ENCODE results near the gene IQCM. TPM values are rescaled to one million over a fixed set of nuclear protein-coding genes. Genes with fewer than 3 reads are reported as not detected.

IQCM gene
- total and polyA plus RNA-seq, 2 donors (not counting 1 experiment from before 2014, with no cell fraction given), result not detected

DNA sequence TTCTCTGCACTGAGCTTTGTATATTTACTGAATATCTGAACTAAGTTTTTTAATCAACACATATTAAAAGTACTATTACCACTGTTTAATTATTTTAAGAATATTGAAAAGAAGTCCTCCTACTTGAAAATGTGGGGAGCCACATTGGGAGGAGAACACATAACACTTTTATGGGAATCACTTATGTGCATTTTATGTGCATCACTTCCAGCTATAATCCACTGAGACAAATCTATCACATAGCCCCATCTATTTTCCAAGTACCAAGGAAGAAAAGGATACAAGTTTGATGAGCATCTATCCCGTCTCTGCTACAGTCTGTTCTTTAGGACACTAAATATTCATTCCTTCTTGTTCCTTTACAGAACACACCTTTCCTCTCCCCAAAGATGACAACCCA, 87.2 kb downstream of the IQCM start:
- no peak overlapping the region for H3K4me2 ChIP-seq (ENCODE audit: extremely low read depth, insufficient read depth, low read length)
- H3K9me3 ChIP-seq (ENCODE audit: control insufficient read depth, insufficient read depth, low read depth, low read length), result no peaks in the 10 kb centered on the region
- no peaks in the 10 kb centered on the region for H3K4me1 ChIP-seq (ENCODE audit: control insufficient read depth, extremely low read depth, insufficient read depth, low read length)
- no peak overlapping the region for H3K27ac ChIP-seq (ENCODE audit: insufficient read depth, low read length)
- H3K79me2 ChIP-seq (ENCODE audit: control insufficient read depth, insufficient read depth, low read length), result no peaks in the 10 kb centered on the region
- no peak for DNase-seq (ENCODE audit: low read depth in 2 of 2)
- TF ChIP-seq EZH2 (IDR thresholded peaks at IDR 0.05; ENCODE audit: low read length, missing control alignments) (no peak), CTCF (conservative IDR thresholded peaks at IDR 0.05 in 1 of 2, IDR thresholded peaks at IDR 0.05 in 1 of 2; ENCODE audit: low read depth in 1 of 2, low read length in 2 of 2) (no peak)
- H2AFZ ChIP-seq (ENCODE audit: low read length), result no peak overlapping the region
- no peaks in the 10 kb centered on the region for H3K36me3 ChIP-seq (ENCODE audit: control insufficient read depth, insufficient read depth, low read length)
- H4K20me1 ChIP-seq (ENCODE audit: control insufficient read depth, extremely low read depth, insufficient read depth, low read length), result no peaks in the 10 kb centered on the region
- no peak overlapping the region for H3K9ac ChIP-seq (ENCODE audit: insufficient read depth, low read length)
- no peak overlapping the region for H3K4me3 ChIP-seq (replicated peaks in 1 of 4; ENCODE audit: control extremely low read depth in 1 of 4, insufficient read depth in 1 of 4, low read depth in 3 of 4, low read length in 4 of 4)
- H3K27me3 ChIP-seq (ENCODE audit: control insufficient read depth, insufficient read depth, low read length), result no peaks in the 10 kb centered on the region

DNA sequence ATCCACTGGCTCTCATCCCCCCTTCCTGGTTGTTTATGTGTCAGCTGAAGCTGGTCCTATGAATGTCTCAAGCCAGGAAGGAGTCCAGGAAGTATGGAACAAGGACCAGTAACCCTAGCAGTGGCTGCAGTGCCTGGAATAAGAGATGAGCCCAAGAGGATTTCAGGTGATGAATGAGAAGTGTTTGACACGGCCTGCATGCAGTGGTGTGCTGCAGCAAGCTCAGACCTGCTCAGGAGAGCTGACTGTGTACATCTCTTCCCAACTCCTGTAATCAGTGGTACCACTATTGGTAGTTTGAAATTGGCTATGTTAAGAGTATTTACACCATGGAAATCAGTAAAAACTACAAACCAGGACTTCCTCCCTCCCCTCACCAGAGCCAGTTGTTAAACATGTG, 88.0 kb downstream of the IQCM start:
- Histone ChIP-seq H3K4me3 (replicated peaks in 1 of 4; ENCODE audit: control extremely low read depth in 1 of 4, insufficient read depth in 1 of 4, low read depth in 3 of 4, low read length in 4 of 4) (no peak overlapping the region), H3K79me2 (ENCODE audit: control insufficient read depth, insufficient read depth, low read length) (no peaks in the 10 kb centered on the region), H3K4me2 (ENCODE audit: extremely low read depth, insufficient read depth, low read length) (no peak overlapping the region), H3K36me3 (ENCODE audit: control insufficient read depth, insufficient read depth, low read length) (no peaks in the 10 kb centered on the region), H3K27ac (ENCODE audit: insufficient read depth, low read length) (no peak overlapping the region), H3K4me1 (ENCODE audit: control insufficient read depth, extremely low read depth, insufficient read depth, low read length) (no peaks in the 10 kb centered on the region), H3K9ac (ENCODE audit: insufficient read depth, low read length) (no peak overlapping the region), H2AFZ (ENCODE audit: low read length) (no peak overlapping the region), H4K20me1 (ENCODE audit: control insufficient read depth, extremely low read depth, insufficient read depth, low read length) (no peaks in the 10 kb centered on the region), H3K27me3 (ENCODE audit: control insufficient read depth, insufficient read depth, low read length) (no peaks in the 10 kb centered on the region), H3K9me3 (ENCODE audit: control insufficient read depth, insufficient read depth, low read depth, low read length) (no peaks in the 10 kb centered on the region)
- DNase-seq (ENCODE audit: low read depth in 2 of 2), result no peak
- no peak for TF ChIP-seq EZH2 (IDR thresholded peaks at IDR 0.05; ENCODE audit: low read length, missing control alignments)
- TF ChIP-seq CTCF (conservative IDR thresholded peaks at IDR 0.05 in 1 of 2, IDR thresholded peaks at IDR 0.05 in 1 of 2; ENCODE audit: low read depth in 1 of 2, low read length in 2 of 2), result no peak

DNA sequence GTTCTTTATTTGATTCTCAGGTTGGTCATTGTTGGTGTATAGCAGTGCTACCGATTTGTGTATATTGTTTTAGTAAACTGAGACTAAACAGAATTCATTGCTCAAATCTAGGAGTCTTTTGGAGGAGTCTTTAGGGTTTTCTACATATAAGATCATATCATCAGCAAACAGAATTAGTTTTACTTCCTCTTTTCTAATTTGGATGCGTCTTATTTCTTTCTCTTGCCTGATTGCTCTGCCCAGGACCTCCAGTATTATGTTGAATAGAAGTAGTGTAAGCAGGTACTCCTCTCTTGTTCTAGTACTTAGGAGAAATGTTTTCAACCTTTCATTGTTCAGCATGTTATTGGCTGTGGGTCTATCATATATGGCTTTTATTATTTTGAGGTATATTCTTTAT, 92.6 kb downstream of the IQCM start:
- Histone ChIP-seq H4K20me1 (ENCODE audit: control insufficient read depth, extremely low read depth, insufficient read depth, low read length) (no peaks in the 10 kb centered on the region), H3K27me3 (ENCODE audit: control insufficient read depth, insufficient read depth, low read length) (no peaks in the 10 kb centered on the region), H3K9me3 (ENCODE audit: control insufficient read depth, insufficient read depth, low read depth, low read length) (no peaks in the 10 kb centered on the region), H3K36me3 (ENCODE audit: control insufficient read depth, insufficient read depth, low read length) (no peaks in the 10 kb centered on the region), H3K9ac (ENCODE audit: insufficient read depth, low read length) (no peak overlapping the region), H3K4me3 (replicated peaks in 1 of 4; ENCODE audit: control extremely low read depth in 1 of 4, insufficient read depth in 1 of 4, low read depth in 3 of 4, low read length in 4 of 4) (no peak overlapping the region), H3K79me2 (ENCODE audit: control insufficient read depth, insufficient read depth, low read length) (no peaks in the 10 kb centered on the region), H3K4me1 (ENCODE audit: control insufficient read depth, extremely low read depth, insufficient read depth, low read length) (no peaks in the 10 kb centered on the region), H2AFZ (ENCODE audit: low read length) (no peak overlapping the region), H3K27ac (ENCODE audit: insufficient read depth, low read length) (no peak overlapping the region), H3K4me2 (ENCODE audit: extremely low read depth, insufficient read depth, low read length) (no peak overlapping the region)
- DNase-seq (ENCODE audit: low read depth in 2 of 2), result no peak
- TF ChIP-seq CTCF (conservative IDR thresholded peaks at IDR 0.05 in 1 of 2, IDR thresholded peaks at IDR 0.05 in 1 of 2; ENCODE audit: low read depth in 1 of 2, low read length in 2 of 2) (no peak), EZH2 (IDR thresholded peaks at IDR 0.05; ENCODE audit: low read length, missing control alignments) (no peak)
